ENCODE results near the gene SACS. TPM values are rescaled to one million over a fixed set of nuclear protein-coding genes. Genes with fewer than 3 reads are reported as not detected.

Gene SACS
- polyA plus RNA-seq, 3 donors = 1.7 to 2.7 (median 2.2) TPM

- Histone ChIP-seq H3K4me3 (replicated peaks in 1 of 3; ENCODE audit: low read depth in 2 of 3, low read length in 3 of 3) (peak overlapping the region in 1 of 3 experiments; percentile 72), H3K79me2 (ENCODE audit: insufficient read depth, low read length) (no peaks in the 10 kb centered on the region), H3K27ac (ENCODE audit: low read depth in 1 of 2, low read length in 2 of 2) (no peak overlapping the region), H2AFZ (ENCODE audit: insufficient read depth, low read depth, low read length, poor library complexity, severe bottlenecking) (peak overlapping the region; percentile 82), H3K36me3 (replicated peaks in 1 of 2; ENCODE audit: control insufficient read depth in 1 of 2, insufficient read depth in 2 of 2, low read length in 2 of 2) (no peaks in the 10 kb centered on the region), H3K4me2 (replicated peaks; ENCODE audit: extremely low read depth, low read length, poor library complexity, severe bottlenecking) (no peak overlapping the region), H3K9me3 (replicated peaks in 1 of 2; ENCODE audit: control insufficient read depth in 1 of 2, insufficient read depth in 1 of 2, low read length in 2 of 2) (no peaks in the 10 kb centered on the region), H3K27me3 (ENCODE audit: control insufficient read depth in 2 of 2, insufficient read depth in 2 of 2, low read length in 2 of 2) (no peaks in the 10 kb centered on the region), H3K9ac (ENCODE audit: insufficient read depth, low read length, poor library complexity, severe bottlenecking) (no peak overlapping the region), H4K20me1 (ENCODE audit: insufficient read depth, low read length) (no peaks in the 10 kb centered on the region), H3K4me1 (ENCODE audit: control insufficient read depth in 1 of 2, insufficient read depth in 2 of 2, low read length in 2 of 2) (peaks cover 17 to 19% of the 10 kb centered on the region in 2 donors)
- no peak overlapping the region for H3K27ac Mint-ChIP-seq
- 66% methylated on average over 9 of the region's 14 CpGs for WGBS (ENCODE audit: insufficient coverage)
- TF ChIP-seq CTCF (IDR thresholded peaks at IDR 0.05) = peak; percentile 3
- no peak for DNase-seq
- intact Hi-C loops (cut with micrococcal nuclease) = loop anchor here in 1 of 2 donors (10.0 kb wide), 1 partner anchor 438 kb away; no protein-coding TSS in a partner anchor
- peaks cover 0 to 2% of the 10 kb centered on the region in 2 donors for H3K36me3 Mint-ChIP-seq
- peaks cover 0 to 5% (median 0%) of the 10 kb centered on the region in 7 donors for H3K9me3 Mint-ChIP-seq
- peaks cover 25% of the 10 kb centered on the region for H3K4me1 Mint-ChIP-seq
- peak overlapping the region in 1 of 2 donors; percentile 44 for H3K4me3 Mint-ChIP-seq
- H3K27me3 Mint-ChIP-seq (ENCODE audit: low read depth in 3 of 3) = peaks cover 2 to 7% (median 2%) of the 10 kb centered on the region in 3 donors
Measured at GRCh38 chr13:23467048-23467931, 33.8 kb upstream of the SACS start.

GRCh38 chr13:23466144-23467002, 32.9 kb upstream of the SACS start:
- Mint-ChIP-seq H3K9me3 (peaks cover 0 to 5% (median 0%) of the 10 kb centered on the region in 7 donors), H3K4me1 (peaks cover 34% of the 10 kb centered on the region), H3K4me3 (peak overlapping the region; percentile 81 to 91), H3K27me3 (ENCODE audit: low read depth in 3 of 3) (peaks cover 2 to 7% (median 2%) of the 10 kb centered on the region in 3 donors), H3K27ac (no peak overlapping the region), H3K36me3 (peaks cover 0 to 2% of the 10 kb centered on the region in 2 donors)
- Histone ChIP-seq H3K9ac (ENCODE audit: insufficient read depth, low read length, poor library complexity, severe bottlenecking) (peak overlapping the region; percentile 36), H4K20me1 (ENCODE audit: insufficient read depth, low read length) (no peaks in the 10 kb centered on the region), H3K4me1 (ENCODE audit: control insufficient read depth in 1 of 2, insufficient read depth in 2 of 2, low read length in 2 of 2) (peaks cover 26 to 28% of the 10 kb centered on the region in 2 donors), H3K27ac (ENCODE audit: low read depth in 1 of 2, low read length in 2 of 2) (no peak overlapping the region), H3K79me2 (ENCODE audit: insufficient read depth, low read length) (no peaks in the 10 kb centered on the region), H3K36me3 (replicated peaks in 1 of 2; ENCODE audit: control insufficient read depth in 1 of 2, insufficient read depth in 2 of 2, low read length in 2 of 2) (no peaks in the 10 kb centered on the region), H3K9me3 (replicated peaks in 1 of 2; ENCODE audit: control insufficient read depth in 1 of 2, insufficient read depth in 1 of 2, low read length in 2 of 2) (no peaks in the 10 kb centered on the region), H3K4me3 (replicated peaks in 1 of 3; ENCODE audit: low read depth in 2 of 3, low read length in 3 of 3) (peak overlapping the region; percentile 17 to 72 (median 39)), H3K4me2 (replicated peaks; ENCODE audit: extremely low read depth, low read length, poor library complexity, severe bottlenecking) (peak overlapping the region; percentile 72), H2AFZ (ENCODE audit: insufficient read depth, low read depth, low read length, poor library complexity, severe bottlenecking) (peak overlapping the region; percentile 82), H3K27me3 (ENCODE audit: control insufficient read depth in 2 of 2, insufficient read depth in 2 of 2, low read length in 2 of 2) (no peaks in the 10 kb centered on the region)
- peak; percentile 21 to 51 (median 45) for DNase-seq
- intact Hi-C loops (cut with micrococcal nuclease) = loop anchor here in 1 of 2 donors (10.0 kb wide), 1 partner anchor 438 kb away; no protein-coding TSS in a partner anchor
- WGBS (ENCODE audit: insufficient coverage) = 1% methylated on average over 60 of the region's 64 CpGs
- peak; percentile 54 for TF ChIP-seq CTCF (IDR thresholded peaks at IDR 0.05)
